CD4-positive, alpha-beta memory T cell (primary cell): ENCODE data around the gene MICAL2. TPM values are rescaled to one million over a fixed set of nuclear protein-coding genes. Genes with fewer than 3 reads are reported as not detected.

ENCODE experiments used
- CTCF ChIA-PET: fragments of 350-600 bp; sonication (Branson Sonifier 250); formaldehyde crosslinking; loops from one replicate; lab custom pipeline; 2021; ENCODE audit warnings: inconsistent platforms; ENCODE audit not compliant: partially characterized antibody; lab: Charles Lee
- POLR2A ChIA-PET: fragments of 350-600 bp; sonication (Branson Sonifier 250); formaldehyde crosslinking; loops from one replicate; lab custom pipeline; 2021; ENCODE audit not compliant: partially characterized antibody; lab: Charles Lee
- DNase-seq, 5 donors: peaks; one replicate each; pipeline versions ENCODE4 v3.0.0 to v3.0.0-alpha.2; 2020 to 2022; ENCODE audit warnings: mixed read lengths in 1 of 5
- H3K27ac ChIP-seq: one replicate; pipeline ENCODE4 v1.7.0; 2013; ENCODE audit warnings: low read depth, low read length
- H3K27me3 ChIP-seq: 2 replicates; pipeline ENCODE4 v1.7.0; 2013; ENCODE audit warnings: mild to moderate bottlenecking, low read length, moderate library complexity; ENCODE audit not compliant: insufficient read depth
- H3K36me3 ChIP-seq: 2 replicates; pipeline ENCODE4 v1.7.0; 2013; ENCODE audit warnings: mild to moderate bottlenecking, low read length, moderate library complexity; ENCODE audit not compliant: insufficient read depth
- H3K4me1 ChIP-seq: 2 replicates; pipeline ENCODE4 v1.7.0; 2013; ENCODE audit warnings: mild to moderate bottlenecking, low read length, moderate library complexity; ENCODE audit not compliant: insufficient read depth
- H3K4me3 ChIP-seq, 2 donors: one replicate each; pipeline ENCODE4 v1.7.0; 2013; ENCODE audit warnings: low read length in 2 of 2, mild to moderate bottlenecking in 1 of 2
- H3K9me3 ChIP-seq, 2 donors: one replicate each; pipeline ENCODE4 v1.7.0; 2013; ENCODE audit warnings: low read length in 2 of 2, control low read depth in 1 of 2; ENCODE audit not compliant: control insufficient read depth in 1 of 2
- H3K27ac Mint-ChIP-seq, 7 donors: one replicate each; pipeline ENCODE4 v1.8.0; 2020 to 2021; ENCODE audit warnings: mixed read lengths in 7 of 7, mild to moderate bottlenecking in 6 of 7, inconsistent platforms in 3 of 7, moderate library complexity in 3 of 7
- H3K27me3 Mint-ChIP-seq, 2 donors: one replicate each; pipeline ENCODE4 v1.8.0; 2020 to 2021; ENCODE audit warnings: mixed read lengths in 2 of 2
- H3K36me3 Mint-ChIP-seq, 2 donors: one replicate each; pipeline ENCODE4 v1.8.0; 2020 to 2021; ENCODE audit warnings: mixed read lengths in 2 of 2, inconsistent platforms in 1 of 2, mild to moderate bottlenecking in 1 of 2
- H3K4me1 Mint-ChIP-seq, 4 donors: one replicate each; pipeline ENCODE4 v1.8.0; 2020 to 2021; ENCODE audit warnings: mixed read lengths in 4 of 4, mild to moderate bottlenecking in 1 of 4
- H3K4me3 Mint-ChIP-seq, 8 donors: one replicate each; pipeline ENCODE4 v1.8.0; 2020 to 2021; ENCODE audit warnings: mixed read lengths in 8 of 8, mild to moderate bottlenecking in 7 of 8, moderate library complexity in 6 of 8, inconsistent platforms in 3 of 8
- H3K9me3 Mint-ChIP-seq, 8 donors: one replicate each; pipeline ENCODE4 v1.8.0; 2020 to 2021; ENCODE audit warnings: mixed read lengths in 8 of 8, mild to moderate bottlenecking in 5 of 8, inconsistent platforms in 3 of 8, moderate library complexity in 1 of 8
- intact Hi-C: fragments of 100-400 bp; cut with micrococcal nuclease; formaldehyde crosslinking; loops from one replicate; pipeline ENCODE4 v1.15.1; 2023
- polyA plus RNA-seq, 2 donors: library from polyadenylated mRNA; unstranded; fragments of 300-500 nt; fragmentation: Illumina TruSeq; gene quantifications; one replicate each; pipeline ENCODE4 v1.2.3, GENCODE V29; 2021
- total RNA-seq, 2 experiments: library from RNA; stranded (reverse); gene quantifications; one replicate each; pipeline ENCODE4 v1.2.3, GENCODE V29; 2021

Gene MICAL2
- total and polyA plus RNA-seq, 4 experiments from 2014 or later: 10.9 to 38.8 (median 28.2) TPM

- Mint-ChIP-seq H3K27ac (no peak overlapping the region), H3K36me3 (peaks cover 0 to 8% of the 10 kb centered on the region in 2 donors), H3K4me3 (no peak overlapping the region), H3K9me3 (no peaks in the 10 kb centered on the region), H3K27me3 (no peaks in the 10 kb centered on the region), H3K4me1 (peaks cover 5 to 29% (median 16%) of the 10 kb centered on the region in 4 donors)
- CTCF ChIA-PET: interaction anchor here (0.7 to 1.7 kb wide), 4 partner anchors 78 to 132 kb away, joined by 3 to 4 read pairs (median 3); no protein-coding TSS in a partner anchor
- POLR2A ChIA-PET: no interaction called here
- Histone ChIP-seq H3K4me1 (peaks cover 36% of the 10 kb centered on the region), H3K4me3 (no peak overlapping the region), H3K27me3 (no peaks in the 10 kb centered on the region), H3K9me3 (no peaks in the 10 kb centered on the region), H3K27ac (no peak overlapping the region), H3K36me3 (no peaks in the 10 kb centered on the region)
- intact Hi-C loops: no loop called here
- DNase-seq: no peak
Observed at GRCh38 chr11:12116425-12117032, 6.1 kb downstream of the MICAL2 start.

- no peak for DNase-seq
- Mint-ChIP-seq H3K27me3 (no peaks in the 10 kb centered on the region), H3K4me3 (no peak overlapping the region), H3K4me1 (peaks cover 5 to 25% (median 17%) of the 10 kb centered on the region in 4 donors), H3K27ac (no peak overlapping the region), H3K9me3 (no peaks in the 10 kb centered on the region), H3K36me3 (peaks cover 0 to 8% of the 10 kb centered on the region in 2 donors)
- no peaks in the 10 kb centered on the region for H3K9me3 ChIP-seq
- intact Hi-C loops: no loop called here
- POLR2A ChIA-PET: no interaction called here
- CTCF ChIA-PET: interaction anchor here (1.4 to 1.7 kb wide), 2 partner anchors 107 to 119 kb away, joined by 3 to 4 read pairs; no protein-coding TSS in a partner anchor
- H3K4me1 ChIP-seq: peaks cover 33% of the 10 kb centered on the region
- H3K4me3 ChIP-seq: no peak overlapping the region
- H3K27me3 ChIP-seq: no peaks in the 10 kb centered on the region
- no peaks in the 10 kb centered on the region for H3K36me3 ChIP-seq
- H3K27ac ChIP-seq: no peak overlapping the region
Observed at GRCh38 chr11:12117200-12117599, 6.8 kb downstream of the MICAL2 start.

- H3K27me3 Mint-ChIP-seq: no peaks in the 10 kb centered on the region
- H3K4me3 ChIP-seq: no peak overlapping the region
- no peak overlapping the region for H3K27ac ChIP-seq
- no peak for DNase-seq
- H3K4me1 ChIP-seq: peaks cover 29% of the 10 kb centered on the region
- no peaks in the 10 kb centered on the region for H3K36me3 ChIP-seq
- intact Hi-C loops: no loop called here
- peaks cover 5 to 24% (median 16%) of the 10 kb centered on the region in 4 donors for H3K4me1 Mint-ChIP-seq
- peaks cover 0 to 8% of the 10 kb centered on the region in 2 donors for H3K36me3 Mint-ChIP-seq
- H3K27me3 ChIP-seq: no peaks in the 10 kb centered on the region
- H3K27ac Mint-ChIP-seq: peak overlapping the region in 1 of 7 donors; percentile 36
- H3K9me3 Mint-ChIP-seq: no peaks in the 10 kb centered on the region
- H3K4me3 Mint-ChIP-seq: no peak overlapping the region
- ChIA-PET CTCF (interaction anchor here (1.4 to 1.7 kb wide), 2 partner anchors 107 to 119 kb away, joined by 3 to 4 read pairs; no protein-coding TSS in a partner anchor), POLR2A (no interaction called here)
- no peaks in the 10 kb centered on the region for H3K9me3 ChIP-seq
Observed at GRCh38 chr11:12117611-12118010, 7.2 kb downstream of the MICAL2 start.

GRCh38 chr11:12118949-12119348 is 8.6 kb downstream of the MICAL2 start:
- CTCF ChIA-PET: no interaction called here
- Mint-ChIP-seq H3K27ac (no peak overlapping the region), H3K4me3 (no peak overlapping the region), H3K4me1 (peaks cover under 1 to 17% (median 12%) of the 10 kb centered on the region in 4 donors), H3K27me3 (no peaks in the 10 kb centered on the region), H3K9me3 (no peaks in the 10 kb centered on the region), H3K36me3 (peaks cover 0 to 8% of the 10 kb centered on the region in 2 donors)
- Histone ChIP-seq H3K36me3 (no peaks in the 10 kb centered on the region), H3K4me3 (no peak overlapping the region), H3K9me3 (no peaks in the 10 kb centered on the region), H3K4me1 (peaks cover 23% of the 10 kb centered on the region), H3K27ac (no peak overlapping the region), H3K27me3 (no peaks in the 10 kb centered on the region)
- intact Hi-C loops: no loop called here
- POLR2A ChIA-PET: no interaction called here
- DNase-seq: no peak

- Histone ChIP-seq H3K27ac (no peak overlapping the region), H3K9me3 (no peaks in the 10 kb centered on the region), H3K4me3 (no peak overlapping the region), H3K27me3 (no peaks in the 10 kb centered on the region), H3K36me3 (no peaks in the 10 kb centered on the region), H3K4me1 (peaks cover 26% of the 10 kb centered on the region)
- peaks cover 2 to 22% (median 15%) of the 10 kb centered on the region in 4 donors for H3K4me1 Mint-ChIP-seq
- no peaks in the 10 kb centered on the region for H3K9me3 Mint-ChIP-seq
- intact Hi-C loops: no loop called here
- POLR2A ChIA-PET: no interaction called here
- H3K36me3 Mint-ChIP-seq: peaks cover 0 to 8% of the 10 kb centered on the region in 2 donors
- H3K27me3 Mint-ChIP-seq: no peaks in the 10 kb centered on the region
- H3K4me3 Mint-ChIP-seq: no peak overlapping the region
- H3K27ac Mint-ChIP-seq: peak overlapping the region in 1 of 7 donors; percentile 18
- DNase-seq: no peak
- CTCF ChIA-PET: interaction anchor here (0.9 kb wide), 1 partner anchor 32 kb away, joined by 3 read pairs; no protein-coding TSS in a partner anchor
Observed at GRCh38 chr11:12119502-12119901, 9.1 kb downstream of the MICAL2 start.

- no peaks in the 10 kb centered on the region for H3K9me3 ChIP-seq
- H3K27ac Mint-ChIP-seq: peak overlapping the region in 4 of 7 donors; percentile 3 to 62 (median 30)
- DNase-seq: no peak
- peaks cover 8 to 29% (median 21%) of the 10 kb centered on the region in 4 donors for H3K4me1 Mint-ChIP-seq
- H3K4me1 ChIP-seq: peaks cover 31% of the 10 kb centered on the region
- H3K4me3 ChIP-seq: no peak overlapping the region
- no peaks in the 10 kb centered on the region for H3K27me3 Mint-ChIP-seq
- ChIA-PET POLR2A (interaction anchor here (0.7 to 1.4 kb wide), 3 partner anchors 82 to 117 kb away, joined by 3 read pairs; no protein-coding TSS in a partner anchor), CTCF (interaction anchor here (0.9 to 2.0 kb wide), 4 partner anchors 9 to 158 kb away, joined by 3 to 12 read pairs (median 3); no protein-coding TSS in a partner anchor)
- no peaks in the 10 kb centered on the region for H3K36me3 ChIP-seq
- H3K27ac ChIP-seq: no peak overlapping the region
- H3K4me3 Mint-ChIP-seq: no peak overlapping the region
- intact Hi-C loops: no loop called here
- H3K27me3 ChIP-seq: no peaks in the 10 kb centered on the region
- peaks cover 0 to 4% of the 10 kb centered on the region in 2 donors for H3K36me3 Mint-ChIP-seq
- no peaks in the 10 kb centered on the region for H3K9me3 Mint-ChIP-seq
Observed at GRCh38 chr11:12120031-12121008, 9.9 kb downstream of the MICAL2 start.
